Astrocyte (in vitro differentiated cells and primary cell): ENCODE results near the gene NGB. TPM values are rescaled to one million over a fixed set of nuclear protein-coding genes. Genes with fewer than 3 reads are reported as not detected.
A peak's percentile ranks its signal among the peaks of the same experiment; 100 is the strongest.

ENCODE experiments used
- DNase-seq: peaks from one replicate; pipeline ENCODE4 v3.0.0-alpha.2; 2010; ENCODE audit warnings: low read depth
- FAIRE-seq: peaks from 2 replicates; lab custom pipeline; 2011; peaks lifted over from hg19 to GRCh38; lab: Jason Lieb, UNC
- H2AFZ ChIP-seq: 2 replicates; pipeline ENCODE4 v1.6.0; 2012; ENCODE audit warnings: low read depth, low read length, inconsistent platforms
- H3K27ac ChIP-seq: 2 replicates; pipeline ENCODE4 v1.5.1; 2011; ENCODE audit warnings: low read depth, low read length, inconsistent platforms
- H3K27me3 ChIP-seq: 2 replicates; pipeline ENCODE4 v1.6.0; 2011; ENCODE audit warnings: low read length, inconsistent platforms; ENCODE audit not compliant: insufficient read depth
- H3K36me3 ChIP-seq: 2 replicates; pipeline ENCODE4 v1.5.1; 2011; ENCODE audit warnings: low read length, inconsistent platforms; ENCODE audit not compliant: insufficient read depth
- H3K4me1 ChIP-seq: 2 replicates; pipeline ENCODE4 v1.5.1; 2011; ENCODE audit warnings: low read length, inconsistent platforms; ENCODE audit not compliant: insufficient read depth
- H3K4me2 ChIP-seq: 2 replicates; pipeline ENCODE4 v1.6.0; 2012; ENCODE audit warnings: low read length, inconsistent platforms
- H3K4me3 ChIP-seq: 2 replicates; pipeline ENCODE4 v1.5.1; 2011; ENCODE audit warnings: low read depth, mild to moderate bottlenecking, low read length, inconsistent platforms; ENCODE audit not compliant: insufficient read depth
- H3K79me2 ChIP-seq: 2 replicates; pipeline ENCODE4 v1.6.0; 2012; ENCODE audit warnings: mild to moderate bottlenecking, low read length, inconsistent platforms; ENCODE audit not compliant: insufficient read depth
- H3K9ac ChIP-seq: 2 replicates; pipeline ENCODE4 v1.6.0; 2012; ENCODE audit warnings: mild to moderate bottlenecking, low read length, inconsistent platforms
- H3K9me3 ChIP-seq: 2 replicates; pipeline ENCODE4 v1.5.1; 2012; ENCODE audit warnings: low read depth, mild to moderate bottlenecking, low read length, inconsistent platforms; ENCODE audit not compliant: insufficient read depth
- H4K20me1 ChIP-seq: 2 replicates; pipeline ENCODE4 v1.6.0; 2012; ENCODE audit warnings: low read length, inconsistent platforms; ENCODE audit not compliant: insufficient read depth
- H3K27ac Mint-ChIP-seq: one replicate; pipeline ENCODE4 v1.8.0; 2021; ENCODE audit warnings: mild to moderate bottlenecking, mixed read lengths; ENCODE audit not compliant: unreplicated experiment
- H3K27me3 Mint-ChIP-seq: one replicate; pipeline ENCODE4 v1.8.0; 2021; ENCODE audit warnings: low read depth, mixed read lengths; ENCODE audit not compliant: unreplicated experiment
- H3K36me3 Mint-ChIP-seq: one replicate; pipeline ENCODE4 v1.8.0; 2021; ENCODE audit warnings: low read depth, mixed read lengths; ENCODE audit not compliant: unreplicated experiment
- H3K4me1 Mint-ChIP-seq: one replicate; pipeline ENCODE4 v1.8.0; 2021; ENCODE audit warnings: low read depth, mixed read lengths; ENCODE audit not compliant: unreplicated experiment
- H3K4me3 Mint-ChIP-seq: one replicate; pipeline ENCODE4 v1.8.0; 2021; ENCODE audit warnings: mild to moderate bottlenecking, moderate library complexity, mixed read lengths; ENCODE audit not compliant: unreplicated experiment
- H3K9me3 Mint-ChIP-seq: one replicate; pipeline ENCODE4 v1.8.0; 2021; ENCODE audit warnings: mild to moderate bottlenecking, mixed read lengths; ENCODE audit not compliant: unreplicated experiment
- EZH2 ChIP-seq: IDR thresholded peaks from 2 replicates; pipeline ENCODE4 v1.6.1; 2012; ENCODE audit warnings: mild to moderate bottlenecking, low read length, inconsistent platforms; ENCODE audit not compliant: insufficient read depth
- total RNA-seq: library from RNA; stranded (reverse); gene quantifications from 2 replicates; pipeline ENCODE4 v1.2.1, GENCODE V29; 2021
- TF ChIP-seq, protein P1 (sequence below): IDR thresholded peaks from 2 replicates; pipeline ENCODE4 v1.5.1; 2011; ENCODE audit warnings: low read depth, mild to moderate bottlenecking, inconsistent platforms, low read length, moderate library complexity; ENCODE audit not compliant: insufficient read depth

Gene NGB
- total RNA-seq, 1 donor from 2014 or later, result not detected

DNA sequence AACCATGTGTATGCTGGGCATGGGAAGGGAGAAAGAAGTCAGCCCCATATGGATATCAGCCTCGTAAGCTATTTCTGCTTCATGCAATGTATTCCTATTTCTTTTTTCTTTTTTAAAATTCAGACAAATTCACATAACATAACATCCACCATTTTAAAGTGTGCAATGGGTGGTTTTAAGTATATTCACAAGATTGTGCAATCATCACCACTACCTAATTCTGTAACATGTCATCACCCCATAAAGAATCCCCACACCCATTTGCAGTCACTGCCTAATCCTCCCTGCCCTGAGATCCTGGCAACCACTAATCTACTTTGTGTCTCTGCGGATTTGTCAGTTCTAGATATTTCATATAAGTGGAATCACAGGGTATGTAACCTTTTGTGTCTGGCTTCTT lies 40.2 kb upstream of the NGB start:
- Histone ChIP-seq H3K36me3 (no peaks in the 10 kb centered on the region), H3K9me3 (no peaks in the 10 kb centered on the region), H4K20me1 (peaks cover 11% of the 10 kb centered on the region), H3K27me3 (no peaks in the 10 kb centered on the region), H3K79me2 (peaks cover 27% of the 10 kb centered on the region), H3K4me2 (no peak overlapping the region), H3K4me3 (no peak overlapping the region), H3K9ac (no peak overlapping the region), H2AFZ (no peak overlapping the region), H3K4me1 (peaks cover 21% of the 10 kb centered on the region), H3K27ac (no peak overlapping the region)
- peaks cover 41% of the 10 kb centered on the region for H3K4me1 Mint-ChIP-seq
- DNase-seq, result no peak
- no peaks in the 10 kb centered on the region for H3K9me3 Mint-ChIP-seq
- H3K4me3 Mint-ChIP-seq, result no peak overlapping the region
- FAIRE-seq, result no peak
- TF ChIP-seq EZH2, result no peak
- TF ChIP-seq, protein P1, sequence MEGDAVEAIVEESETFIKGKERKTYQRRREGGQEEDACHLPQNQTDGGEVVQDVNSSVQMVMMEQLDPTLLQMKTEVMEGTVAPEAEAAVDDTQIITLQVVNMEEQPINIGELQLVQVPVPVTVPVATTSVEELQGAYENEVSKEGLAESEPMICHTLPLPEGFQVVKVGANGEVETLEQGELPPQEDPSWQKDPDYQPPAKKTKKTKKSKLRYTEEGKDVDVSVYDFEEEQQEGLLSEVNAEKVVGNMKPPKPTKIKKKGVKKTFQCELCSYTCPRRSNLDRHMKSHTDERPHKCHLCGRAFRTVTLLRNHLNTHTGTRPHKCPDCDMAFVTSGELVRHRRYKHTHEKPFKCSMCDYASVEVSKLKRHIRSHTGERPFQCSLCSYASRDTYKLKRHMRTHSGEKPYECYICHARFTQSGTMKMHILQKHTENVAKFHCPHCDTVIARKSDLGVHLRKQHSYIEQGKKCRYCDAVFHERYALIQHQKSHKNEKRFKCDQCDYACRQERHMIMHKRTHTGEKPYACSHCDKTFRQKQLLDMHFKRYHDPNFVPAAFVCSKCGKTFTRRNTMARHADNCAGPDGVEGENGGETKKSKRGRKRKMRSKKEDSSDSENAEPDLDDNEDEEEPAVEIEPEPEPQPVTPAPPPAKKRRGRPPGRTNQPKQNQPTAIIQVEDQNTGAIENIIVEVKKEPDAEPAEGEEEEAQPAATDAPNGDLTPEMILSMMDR, result no peak
- no peaks in the 10 kb centered on the region for H3K27me3 Mint-ChIP-seq
- peaks cover 4% of the 10 kb centered on the region for H3K36me3 Mint-ChIP-seq
- no peak overlapping the region for H3K27ac Mint-ChIP-seq

DNA sequence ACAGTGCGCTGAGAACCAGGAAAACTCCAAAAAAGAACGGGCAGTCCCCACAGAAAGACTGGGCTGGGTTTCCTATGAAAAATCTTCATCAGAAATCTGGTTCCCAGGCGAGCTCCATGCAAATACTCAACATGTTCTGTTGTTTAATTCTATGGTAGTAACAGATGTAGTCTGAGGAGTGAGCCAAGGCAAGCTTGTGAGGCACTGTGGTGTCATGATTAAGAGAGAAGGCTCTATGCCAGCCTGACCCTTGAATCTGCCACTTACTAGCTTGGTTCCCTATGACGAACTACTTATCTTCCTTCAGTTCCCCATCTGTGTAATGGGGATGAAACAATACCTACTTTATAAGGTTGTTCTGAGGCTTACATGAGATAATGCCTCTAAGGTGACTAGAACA lies 39.0 kb upstream of the NGB start:
- Mint-ChIP-seq H3K27me3 (no peaks in the 10 kb centered on the region), H3K9me3 (no peaks in the 10 kb centered on the region), H3K4me3 (no peak overlapping the region), H3K36me3 (peaks cover 6% of the 10 kb centered on the region), H3K27ac (no peak overlapping the region), H3K4me1 (peaks cover 49% of the 10 kb centered on the region)
- H2AFZ ChIP-seq, result no peak overlapping the region
- peaks cover under 1% of the 10 kb centered on the region for H4K20me1 ChIP-seq
- TF ChIP-seq EZH2, result no peak
- TF ChIP-seq, protein P1, result no peak
- FAIRE-seq (no peak), DNase-seq (peak; percentile 28)
- no peak overlapping the region for H3K4me2 ChIP-seq
- H3K27ac ChIP-seq, result no peak overlapping the region
- H3K27me3 ChIP-seq, result no peaks in the 10 kb centered on the region
- H3K4me1 ChIP-seq, result peaks cover 32% of the 10 kb centered on the region
- no peaks in the 10 kb centered on the region for H3K36me3 ChIP-seq
- no peak overlapping the region for H3K9ac ChIP-seq
- H3K79me2 ChIP-seq, result peaks cover 18% of the 10 kb centered on the region
- H3K4me3 ChIP-seq, result no peak overlapping the region
- no peaks in the 10 kb centered on the region for H3K9me3 ChIP-seq

DNA sequence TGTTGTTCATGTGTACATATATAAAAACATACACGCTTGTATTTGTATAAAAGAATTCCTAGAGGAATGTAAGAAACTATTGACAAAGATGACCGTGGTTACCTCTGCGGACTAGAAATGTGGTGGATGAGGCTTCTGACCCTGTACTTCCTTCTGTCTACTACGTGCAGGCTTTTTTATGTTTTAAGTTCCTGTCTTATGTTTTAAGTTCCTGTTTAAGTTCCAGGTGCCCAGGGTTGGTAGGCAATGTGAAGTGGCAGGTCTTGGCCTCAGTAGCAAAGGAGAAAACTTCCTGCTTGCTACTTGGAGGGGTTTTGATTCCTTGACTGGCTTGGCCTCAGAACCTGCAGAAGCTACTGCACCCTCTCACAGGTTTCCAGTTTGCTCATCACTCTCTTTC lies 38.1 kb upstream of the NGB start:
- Histone ChIP-seq H3K27me3 (no peaks in the 10 kb centered on the region), H3K79me2 (peaks cover 13% of the 10 kb centered on the region), H3K9ac (no peak overlapping the region), H2AFZ (no peak overlapping the region), H4K20me1 (no peaks in the 10 kb centered on the region), H3K27ac (no peak overlapping the region), H3K36me3 (no peaks in the 10 kb centered on the region), H3K9me3 (no peaks in the 10 kb centered on the region), H3K4me2 (no peak overlapping the region), H3K4me3 (no peak overlapping the region), H3K4me1 (peaks cover 37% of the 10 kb centered on the region)
- no peak overlapping the region for H3K4me3 Mint-ChIP-seq
- no peak overlapping the region for H3K27ac Mint-ChIP-seq
- H3K27me3 Mint-ChIP-seq, result no peaks in the 10 kb centered on the region
- H3K4me1 Mint-ChIP-seq, result peaks cover 52% of the 10 kb centered on the region
- no peak for DNase-seq
- H3K9me3 Mint-ChIP-seq, result no peaks in the 10 kb centered on the region
- TF ChIP-seq, protein P1, result no peak
- TF ChIP-seq EZH2, result no peak
- no peak for FAIRE-seq
- peaks cover 6% of the 10 kb centered on the region for H3K36me3 Mint-ChIP-seq
